Osteoblast (primary cell): Measurements from ENCODE around the gene MTNR1B. TPM values are rescaled to one million over a fixed set of nuclear protein-coding genes. Genes with fewer than 3 reads are reported as not detected.

Experiments used
- DNase-seq: peaks from one replicate; pipeline ENCODE4 v3.0.0; 2011; ENCODE audit warnings: low spot score, mixed read lengths; ENCODE audit not compliant: insufficient read length; ENCODE audit errors: missing footprints
- H2AFZ ChIP-seq: 2 replicates; pipeline ENCODE4 v1.6.0; 2011; ENCODE audit warnings: mild to moderate bottlenecking, low read length
- H3K27ac ChIP-seq: 2 replicates; pipeline ENCODE4 v1.5.1; 2011; ENCODE audit warnings: mild to moderate bottlenecking, low read depth, low read length, moderate library complexity
- H3K27me3 ChIP-seq: 2 replicates; pipeline ENCODE4 v1.6.0; 2012; ENCODE audit warnings: mild to moderate bottlenecking, control low read depth, inconsistent platforms, low read length, moderate library complexity; ENCODE audit not compliant: insufficient read depth
- H3K36me3 ChIP-seq: 2 replicates; pipeline ENCODE4 v1.5.1; 2011; ENCODE audit warnings: mild to moderate bottlenecking, low read length, control low read depth, moderate library complexity; ENCODE audit not compliant: insufficient read depth
- H3K4me1 ChIP-seq: 2 replicates; pipeline ENCODE4 v1.5.1; 2011; ENCODE audit warnings: mild to moderate bottlenecking, low read length, control low read depth, moderate library complexity; ENCODE audit not compliant: insufficient read depth
- H3K4me2 ChIP-seq: 2 replicates; pipeline ENCODE4 v1.6.0; 2011; ENCODE audit warnings: mild to moderate bottlenecking, low read length; ENCODE audit not compliant: insufficient read depth
- H3K4me3 ChIP-seq: fragments of 200-600 bp; sonication (generic); 3 replicates; pipeline ENCODE4 v1.5.1; 2012; ENCODE audit warnings: mild to moderate bottlenecking, low read length, inconsistent platforms; ENCODE audit not compliant: insufficient read depth
- H3K79me2 ChIP-seq: 2 replicates; pipeline ENCODE4 v1.6.0; 2012; ENCODE audit warnings: mild to moderate bottlenecking, low read length, control low read depth, inconsistent platforms; ENCODE audit not compliant: insufficient read depth
- H3K9me3 ChIP-seq: 2 replicates; pipeline ENCODE4 v1.5.1; 2011; ENCODE audit warnings: low read depth, low read length, control low read depth
- H4K20me1 ChIP-seq: 2 replicates; pipeline ENCODE4 v1.6.0; 2012; ENCODE audit warnings: mild to moderate bottlenecking, low read length, control low read depth; ENCODE audit not compliant: insufficient read depth
- total RNA-seq: library from RNA; depleted of rRNA; stranded (reverse); fragments of >200 nt; gene quantifications from 2 replicates; pipeline ENCODE4 v1.2.3, GENCODE V29; 2012
- TF ChIP-seq, protein P1 (sequence below): IDR thresholded peaks from 2 replicates; pipeline ENCODE4 v1.5.1; 2011; ENCODE audit warnings: mild to moderate bottlenecking, low read depth, low read length, moderate library complexity; ENCODE audit errors: extremely low read depth

Gene MTNR1B
- total RNA-seq, 1 donor: not detected

DNA sequence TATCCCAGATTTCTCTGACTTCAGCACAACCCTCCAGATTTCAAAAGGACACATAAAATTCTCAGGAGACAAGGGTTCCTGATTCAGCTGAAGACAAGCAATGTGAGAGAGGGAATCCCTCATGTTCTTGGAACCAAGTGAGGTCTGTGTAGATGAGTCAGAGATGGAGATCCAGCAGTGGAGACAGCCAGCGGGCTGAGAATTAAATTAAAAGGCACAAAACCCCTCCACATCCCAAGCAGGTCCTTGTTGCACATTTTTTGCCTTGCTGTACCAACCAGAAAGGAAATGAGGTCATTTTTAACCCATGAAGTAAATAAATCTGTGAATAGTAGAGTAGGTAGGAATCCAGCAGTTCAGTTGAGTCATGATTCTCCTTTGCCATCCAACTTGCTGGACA, 9.7 kb downstream of the MTNR1B start:
- H3K27me3 ChIP-seq: peaks cover 3% of the 10 kb centered on the region
- TF ChIP-seq, protein P1, sequence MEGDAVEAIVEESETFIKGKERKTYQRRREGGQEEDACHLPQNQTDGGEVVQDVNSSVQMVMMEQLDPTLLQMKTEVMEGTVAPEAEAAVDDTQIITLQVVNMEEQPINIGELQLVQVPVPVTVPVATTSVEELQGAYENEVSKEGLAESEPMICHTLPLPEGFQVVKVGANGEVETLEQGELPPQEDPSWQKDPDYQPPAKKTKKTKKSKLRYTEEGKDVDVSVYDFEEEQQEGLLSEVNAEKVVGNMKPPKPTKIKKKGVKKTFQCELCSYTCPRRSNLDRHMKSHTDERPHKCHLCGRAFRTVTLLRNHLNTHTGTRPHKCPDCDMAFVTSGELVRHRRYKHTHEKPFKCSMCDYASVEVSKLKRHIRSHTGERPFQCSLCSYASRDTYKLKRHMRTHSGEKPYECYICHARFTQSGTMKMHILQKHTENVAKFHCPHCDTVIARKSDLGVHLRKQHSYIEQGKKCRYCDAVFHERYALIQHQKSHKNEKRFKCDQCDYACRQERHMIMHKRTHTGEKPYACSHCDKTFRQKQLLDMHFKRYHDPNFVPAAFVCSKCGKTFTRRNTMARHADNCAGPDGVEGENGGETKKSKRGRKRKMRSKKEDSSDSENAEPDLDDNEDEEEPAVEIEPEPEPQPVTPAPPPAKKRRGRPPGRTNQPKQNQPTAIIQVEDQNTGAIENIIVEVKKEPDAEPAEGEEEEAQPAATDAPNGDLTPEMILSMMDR: no peak
- peak; percentile 76 for DNase-seq
- no peaks in the 10 kb centered on the region for H3K9me3 ChIP-seq
- H3K79me2 ChIP-seq: no peaks in the 10 kb centered on the region
- H3K4me3 ChIP-seq: no peak overlapping the region
- peak overlapping the region; percentile 18 for H3K4me2 ChIP-seq
- H4K20me1 ChIP-seq: no peaks in the 10 kb centered on the region
- no peak overlapping the region for H2AFZ ChIP-seq
- H3K4me1 ChIP-seq: peaks cover 14% of the 10 kb centered on the region
- H3K36me3 ChIP-seq: no peaks in the 10 kb centered on the region
- no peak overlapping the region for H3K27ac ChIP-seq

GRCh38 chr11:92980312-92980711, 10.9 kb downstream of the MTNR1B start:
- no peaks in the 10 kb centered on the region for H3K36me3 ChIP-seq

GRCh38 chr11:92981508-92982043, 12.1 kb downstream of the MTNR1B start:
- no peak for DNase-seq
- no peaks in the 10 kb centered on the region for H3K79me2 ChIP-seq

More at GRCh38 chr11:92980312-92980711, 10.9 kb downstream of the MTNR1B start:
- peaks cover 14% of the 10 kb centered on the region for H3K4me1 ChIP-seq
- H3K79me2 ChIP-seq: no peaks in the 10 kb centered on the region
- H3K9me3 ChIP-seq: no peaks in the 10 kb centered on the region
- H2AFZ ChIP-seq: no peak overlapping the region
- H4K20me1 ChIP-seq: no peaks in the 10 kb centered on the region
- no peak overlapping the region for H3K4me3 ChIP-seq
- TF ChIP-seq, protein P1: no peak
- no peak overlapping the region for H3K4me2 ChIP-seq
- peaks cover 3% of the 10 kb centered on the region for H3K27me3 ChIP-seq
- H3K27ac ChIP-seq: no peak overlapping the region
- no peak for DNase-seq

GRCh38 chr11:92986585-92986984, 17.1 kb downstream of the MTNR1B start:
- TF ChIP-seq, protein P1: no peak
- Histone ChIP-seq H3K9me3 (no peaks in the 10 kb centered on the region), H3K4me3 (no peak overlapping the region), H4K20me1 (no peaks in the 10 kb centered on the region), H3K27me3 (no peaks in the 10 kb centered on the region), H3K79me2 (no peaks in the 10 kb centered on the region), H3K27ac (no peak overlapping the region), H3K36me3 (no peaks in the 10 kb centered on the region), H3K4me2 (no peak overlapping the region), H3K4me1 (no peaks in the 10 kb centered on the region), H2AFZ (no peak overlapping the region)
- DNase-seq: no peak

More at GRCh38 chr11:92981508-92982043, 12.1 kb downstream of the MTNR1B start:
- TF ChIP-seq, protein P1: no peak
- Histone ChIP-seq H3K4me3 (no peak overlapping the region), H3K9me3 (no peaks in the 10 kb centered on the region), H3K4me2 (no peak overlapping the region), H2AFZ (no peak overlapping the region), H4K20me1 (no peaks in the 10 kb centered on the region), H3K36me3 (no peaks in the 10 kb centered on the region), H3K27me3 (peaks cover under 1% of the 10 kb centered on the region), H3K4me1 (peaks cover 14% of the 10 kb centered on the region), H3K27ac (no peak overlapping the region)
